ENCODE measurements around the gene UNC5C.

Gene UNC5C

DNA sequence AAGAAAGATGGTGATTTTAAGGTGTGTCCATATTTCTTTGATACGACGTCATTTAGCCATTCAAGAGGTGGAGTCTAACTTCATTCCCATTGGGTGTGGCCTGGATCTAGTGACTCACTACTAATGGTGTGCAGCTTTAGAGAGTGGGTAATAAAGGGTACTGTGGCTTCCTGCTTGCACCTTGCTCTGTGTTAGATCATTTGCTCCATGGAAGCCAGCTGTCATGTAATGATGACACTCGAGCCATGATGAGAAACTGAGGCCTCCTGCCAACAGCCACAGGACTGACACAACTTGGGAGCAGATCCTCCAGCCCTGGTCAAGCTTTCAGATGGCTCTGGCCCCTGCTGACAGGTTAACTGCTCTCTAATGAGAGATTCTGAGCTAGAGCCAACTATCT is 82.0 kb downstream of the UNC5C start:
- DNase-seq (ENCODE audit: low spot score), result no peak

- DNase-seq (ENCODE audit: low spot score), result no peak
These were observed 83.8 kb downstream of the UNC5C start for GRCh38 chr4:95465010-95465409.

DNA sequence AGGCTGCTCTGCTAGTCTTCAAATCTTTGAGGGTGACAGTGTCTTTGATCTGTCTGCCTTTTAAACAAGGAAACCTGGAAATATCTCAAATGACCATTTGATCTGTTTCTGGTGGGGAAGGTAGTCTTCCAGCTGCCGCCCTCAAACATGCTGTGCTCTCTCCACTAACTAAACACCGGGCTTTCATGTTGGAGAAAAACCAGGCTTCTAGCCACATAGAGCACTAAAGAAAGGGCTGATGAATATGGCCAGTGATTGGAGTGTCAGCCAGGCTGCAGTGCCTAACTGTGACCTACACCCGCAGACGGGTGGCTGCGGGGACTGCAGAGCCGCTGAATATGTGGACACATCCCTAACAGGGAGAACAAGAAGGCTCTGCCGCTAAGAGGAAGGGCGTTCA is 85.9 kb downstream of the UNC5C start:
- no peak for DNase-seq (ENCODE audit: low spot score)

GRCh38 chr4:95457353-95457752 is 91.4 kb downstream of the UNC5C start:
- no peak for DNase-seq (ENCODE audit: low spot score)

GRCh38 chr4:95450294-95450693 is 98.5 kb downstream of the UNC5C start:
- DNase-seq (ENCODE audit: low spot score), result no peak

GRCh38 chr4:95446173-95446572 is 102.6 kb downstream of the UNC5C start:
- no peak for DNase-seq (ENCODE audit: low spot score)

DNA sequence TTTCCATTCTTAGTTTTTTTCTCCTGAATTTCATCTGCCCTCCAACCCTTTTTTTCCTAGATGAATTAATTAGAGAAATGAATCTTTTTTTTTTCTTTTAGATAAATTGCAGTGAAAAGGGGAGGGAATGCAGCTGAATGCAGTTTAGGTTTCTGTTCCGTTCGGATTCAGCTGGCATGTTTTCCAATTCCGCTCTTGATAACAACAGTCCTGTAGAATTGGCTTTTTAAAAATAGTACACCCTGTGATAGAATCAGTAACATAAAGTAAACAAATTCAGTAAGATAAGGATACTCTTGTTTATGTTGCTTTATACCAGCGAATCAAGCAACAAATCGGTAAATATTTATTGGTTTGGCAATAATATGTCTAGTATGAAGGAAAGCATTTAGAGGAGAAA is 103.5 kb downstream of the UNC5C start:
- DNase-seq (ENCODE audit: low spot score), result no peak

- DNase-seq (ENCODE audit: low spot score), result no peak
These were observed 104.0 kb downstream of the UNC5C start for GRCh38 chr4:95444812-95445211.

- DNase-seq (ENCODE audit: low spot score), result no peak
These were observed 108.9 kb downstream of the UNC5C start for GRCh38 chr4:95439896-95440295.

DNA sequence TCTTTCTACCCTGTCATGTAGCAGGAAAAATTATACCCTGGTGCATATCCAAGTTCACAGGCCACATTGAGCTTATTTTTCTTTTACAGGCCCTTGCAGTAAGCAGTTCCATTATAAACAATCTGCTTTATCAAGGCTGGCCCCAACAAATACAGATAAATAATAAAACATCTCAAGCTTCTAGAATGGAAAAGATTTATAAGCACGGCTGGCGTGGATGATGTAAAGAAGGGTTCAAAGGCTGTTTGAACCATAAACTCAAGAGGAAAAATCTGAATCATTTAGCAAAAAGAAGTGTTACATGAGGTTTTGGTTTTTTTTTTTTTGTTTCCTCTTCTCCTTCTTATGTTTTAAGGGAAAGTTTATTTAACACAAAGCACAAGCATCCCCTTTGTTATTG is 109.7 kb downstream of the UNC5C start:
- no peak for DNase-seq (ENCODE audit: low spot score)

- DNase-seq (ENCODE audit: low spot score), result no peak
These were observed 116.3 kb downstream of the UNC5C start for GRCh38 chr4:95432466-95432865.

- DNase-seq (ENCODE audit: low spot score), result no peak
These were observed 117.1 kb downstream of the UNC5C start for GRCh38 chr4:95431678-95432077.

- DNase-seq (ENCODE audit: low spot score), result no peak
These were observed 119.4 kb downstream of the UNC5C start for GRCh38 chr4:95429416-95429815.

DNA sequence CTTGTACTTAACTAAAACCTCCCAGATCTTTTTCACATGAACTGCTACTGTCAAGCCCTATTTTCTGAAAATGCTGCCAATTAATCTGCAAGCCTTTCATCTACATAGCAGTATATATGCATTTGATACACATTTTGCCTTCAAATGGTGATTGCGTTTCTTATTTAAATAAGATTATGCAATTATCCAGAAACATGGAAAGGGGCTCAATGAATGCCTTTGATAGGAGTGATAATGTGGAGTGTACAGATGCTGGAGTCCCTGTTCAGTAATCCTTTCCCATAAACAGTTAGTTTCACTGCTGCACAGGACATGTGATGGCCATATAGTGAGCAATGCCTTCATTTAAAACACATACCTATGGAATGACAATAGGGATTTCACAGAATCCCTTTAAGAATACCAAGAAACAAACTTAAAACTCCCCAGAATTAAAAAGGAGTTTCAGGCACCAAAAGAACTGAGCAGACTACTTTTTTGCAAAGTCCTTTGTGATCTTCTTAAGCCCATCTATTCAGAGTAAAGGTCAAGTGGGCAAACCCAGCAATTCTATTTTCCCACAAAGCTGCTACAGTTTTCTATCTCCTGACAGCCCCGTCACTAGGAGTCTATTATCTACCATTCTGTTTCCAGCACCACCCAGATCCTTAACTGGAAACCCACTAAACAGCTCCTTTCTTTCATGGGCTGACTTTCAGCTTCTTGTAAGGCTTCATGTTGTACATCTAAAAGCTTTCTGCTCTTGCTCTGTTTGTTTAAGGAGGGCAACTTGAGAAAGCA is 120.3 kb downstream of the UNC5C start:
- no peak for DNase-seq (ENCODE audit: low spot score)

DNA sequence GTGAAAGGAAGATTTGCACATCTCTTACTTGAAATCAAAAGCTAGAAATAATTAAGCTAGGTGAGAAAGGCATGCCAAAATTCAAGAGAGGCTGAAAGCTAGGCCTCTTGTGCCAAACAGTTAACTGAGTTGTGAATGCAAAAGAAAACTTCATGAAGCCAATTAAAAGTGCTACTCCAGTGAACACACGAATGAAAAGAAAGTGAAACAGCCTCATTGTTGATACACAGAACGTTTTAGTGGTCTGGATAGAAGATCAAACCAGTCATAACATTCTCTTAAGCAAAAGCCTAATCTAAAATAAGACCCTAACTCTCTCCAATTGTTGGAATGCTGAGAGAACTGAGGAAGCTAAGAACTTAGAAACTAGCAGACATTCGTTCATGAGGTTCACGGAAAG is 122.3 kb downstream of the UNC5C start:
- DNase-seq (ENCODE audit: low spot score), result no peak

GRCh38 chr4:95422436-95422835 is 126.3 kb downstream of the UNC5C start:
- DNase-seq (ENCODE audit: low spot score), result no peak

DNA sequence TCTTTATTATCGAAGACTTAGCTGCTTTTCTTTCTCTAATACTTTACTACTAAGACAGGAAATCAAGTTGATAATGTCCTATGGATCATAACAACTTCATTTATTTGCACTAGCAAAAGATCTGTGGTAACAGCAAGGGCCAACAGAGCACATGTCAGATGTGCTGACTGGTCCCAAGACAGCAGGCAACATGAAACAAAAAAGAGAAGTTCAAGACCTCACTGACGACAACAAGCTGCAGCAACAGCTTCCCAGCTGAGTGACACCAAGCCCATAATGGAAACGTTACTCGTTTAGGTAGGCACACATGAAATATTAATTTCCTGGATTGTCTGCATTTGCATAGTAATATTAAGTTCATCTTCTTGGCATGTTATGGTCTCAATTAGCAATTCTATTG is 126.9 kb downstream of the UNC5C start:
- no peak for DNase-seq (ENCODE audit: low spot score)

DNA sequence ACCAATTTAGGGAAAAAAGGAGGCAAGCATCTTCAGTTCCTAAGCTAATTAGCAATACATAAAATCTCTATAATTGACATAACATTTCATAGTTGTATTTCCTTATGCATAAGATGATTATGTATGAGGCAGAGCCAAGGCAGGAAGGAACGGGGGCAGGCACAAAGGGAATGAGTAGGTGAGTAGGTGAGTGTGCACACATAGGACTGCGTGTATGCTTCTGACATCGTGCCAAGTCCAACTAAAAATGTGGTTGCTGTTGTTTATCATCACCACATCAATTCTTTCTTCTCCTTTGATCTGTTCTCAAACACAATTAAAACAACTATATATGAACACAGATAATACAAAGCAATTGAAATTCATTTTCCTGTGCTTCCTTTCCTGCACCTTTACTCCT is 131.2 kb downstream of the UNC5C start:
- no peak for DNase-seq (ENCODE audit: low spot score)

- DNase-seq (ENCODE audit: low spot score), result no peak
These were observed 133.4 kb downstream of the UNC5C start for GRCh38 chr4:95415346-95415771.

DNA sequence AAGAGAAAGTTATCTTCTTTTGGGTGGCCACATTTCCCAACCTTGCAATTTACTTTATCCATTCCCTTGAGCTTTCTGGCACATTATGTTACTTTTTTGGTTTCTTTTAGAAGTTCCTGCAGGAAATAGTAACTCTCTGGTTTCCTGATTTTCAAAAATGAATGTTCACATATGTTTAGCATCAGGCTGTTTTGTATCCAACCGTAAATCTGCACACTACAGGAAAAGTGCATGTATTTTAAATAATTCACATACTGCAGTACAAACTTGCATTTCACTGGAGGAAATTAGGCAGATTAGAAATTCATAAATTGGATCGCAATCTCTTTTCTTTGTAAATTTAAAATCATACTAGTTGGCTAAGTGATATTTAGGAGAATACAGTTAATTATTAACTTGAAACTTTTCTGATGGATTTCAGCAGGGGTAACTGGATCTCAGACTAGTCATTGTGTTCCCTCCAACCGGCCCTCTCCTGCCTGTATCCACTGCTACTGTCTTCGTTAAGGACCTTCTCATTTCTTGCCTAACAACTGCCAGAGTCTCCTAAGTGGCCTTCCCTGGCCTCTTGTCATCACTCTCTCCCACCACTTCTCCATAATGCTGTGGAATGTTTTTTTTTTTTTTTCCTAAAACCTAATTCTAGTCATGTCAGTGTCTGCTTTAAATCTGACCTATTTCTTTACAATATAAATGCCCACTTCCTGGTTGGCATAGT is 137.2 kb downstream of the UNC5C start:
- DNase-seq (ENCODE audit: low spot score), result no peak

DNA sequence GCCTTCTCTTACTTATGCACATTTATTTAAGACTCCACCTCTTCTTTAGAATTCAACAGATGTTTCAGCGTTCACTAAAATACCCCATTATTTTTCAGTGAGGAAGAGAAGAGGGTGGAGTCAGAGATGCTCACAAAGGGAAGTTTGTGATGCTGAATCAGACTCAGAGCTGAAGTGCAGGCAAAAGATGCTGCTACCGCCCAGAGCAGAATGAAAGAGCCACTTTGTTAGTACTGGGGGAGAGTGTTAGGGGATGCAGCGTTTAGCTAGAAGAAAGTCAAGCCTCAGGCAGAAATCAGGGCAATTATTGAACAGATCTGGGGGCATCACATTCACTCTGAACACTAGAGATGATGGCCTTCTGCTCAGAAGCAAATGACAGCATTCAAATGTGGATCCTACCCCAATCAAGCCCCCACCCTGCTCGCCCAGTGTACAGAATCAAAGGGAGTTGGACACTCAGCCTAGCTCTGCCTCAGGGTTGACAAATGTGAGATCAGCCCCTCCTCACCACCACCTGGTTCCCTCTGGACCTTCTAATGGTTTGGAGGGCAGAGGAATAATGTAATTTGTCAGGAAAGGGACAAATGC is 138.3 kb downstream of the UNC5C start:
- DNase-seq (ENCODE audit: low spot score), result no peak

- DNase-seq (ENCODE audit: low spot score), result no peak
These were observed 139.0 kb downstream of the UNC5C start for GRCh38 chr4:95409750-95410149.

DNA sequence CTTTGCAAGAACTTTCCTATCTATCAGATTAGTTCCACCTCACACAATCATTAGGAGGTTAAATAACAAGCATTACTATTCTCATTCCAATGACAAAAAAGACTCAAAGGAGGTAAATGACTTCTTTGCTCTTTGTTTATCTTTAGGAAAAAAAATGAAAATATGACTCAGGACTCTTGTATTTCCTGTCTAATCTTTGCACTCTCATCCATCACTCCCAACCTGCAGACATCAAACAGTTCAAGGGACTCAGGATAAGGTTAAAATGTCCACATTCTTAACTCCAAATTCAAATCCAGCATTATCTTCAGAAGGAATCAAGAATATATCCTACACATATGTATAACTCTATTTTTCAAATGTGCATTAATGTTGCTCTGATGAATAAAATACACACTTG is 139.6 kb downstream of the UNC5C start:
- DNase-seq (ENCODE audit: low spot score), result no peak
